ENCODE results near the gene CLNK. TPM values are rescaled to one million over a fixed set of nuclear protein-coding genes. Genes with fewer than 3 reads are reported as not detected.

Gene CLNK
- total and polyA plus RNA-seq, 2 donors (not counting 1 experiment from before 2014, with no cell fraction given), result 0.57 to 0.75 TPM

GRCh38 chr4:10509733-10510132, 174.8 kb downstream of the CLNK start:
- Histone ChIP-seq H3K27me3 (replicated peaks in 1 of 4; ENCODE audit: control extremely low read depth in 1 of 4, control insufficient read depth in 3 of 4, insufficient read depth in 4 of 4, low read length in 3 of 4) (no peaks in the 10 kb centered on the region), H3K4me1 (ENCODE audit: control insufficient read depth in 2 of 2, insufficient read depth in 2 of 2, low read length in 2 of 2) (no peaks in the 10 kb centered on the region), H2AFZ (ENCODE audit: insufficient read depth, low read depth, low read length, poor library complexity, severe bottlenecking) (no peak overlapping the region), H3K4me3 (ENCODE audit: control extremely low read depth in 1 of 5, extremely low read depth in 1 of 5, insufficient read depth in 1 of 5, low read depth in 2 of 5, low read length in 4 of 5) (no peak overlapping the region), H3K27ac (ENCODE audit: low read length in 2 of 2) (no peak overlapping the region), H3K4me2 (replicated peaks; ENCODE audit: low read depth, low read length, poor library complexity, severe bottlenecking) (no peak overlapping the region), H4K20me1 (ENCODE audit: control insufficient read depth, insufficient read depth, low read length, poor library complexity, severe bottlenecking) (no peaks in the 10 kb centered on the region), H3K9ac (ENCODE audit: low read length) (no peak overlapping the region), H3K9me3 (ENCODE audit: control extremely low read depth in 1 of 3, control insufficient read depth in 2 of 3, insufficient read depth in 1 of 3, low read length in 2 of 3) (peaks cover 0 to 21% (median 14%) of the 10 kb centered on the region in 3 donors), H3K79me2 (ENCODE audit: control insufficient read depth, insufficient read depth, low read length) (no peaks in the 10 kb centered on the region), H3K36me3 (replicated peaks in 1 of 2; ENCODE audit: control extremely low read depth in 1 of 2, control insufficient read depth in 1 of 2, extremely low read depth in 1 of 2, insufficient read depth in 2 of 2, low read length in 1 of 2) (no peaks in the 10 kb centered on the region)
- POLR2A ChIA-PET, result no interaction called here
- peaks cover 5% of the 10 kb centered on the region for H3K9me3 Mint-ChIP-seq (ENCODE audit: insufficient read depth)
- CTCF ChIA-PET, result no interaction called here
- H3K27ac Mint-ChIP-seq, result no peak overlapping the region
- no peak for ATAC-seq (ENCODE audit: low read depth)
- peaks cover 2% of the 10 kb centered on the region for H3K4me1 Mint-ChIP-seq
- no peak overlapping the region for H3K4me3 Mint-ChIP-seq
- no peak for DNase-seq
- intact Hi-C loops (cut with micrococcal nuclease), result no loop called here
- 88% methylated on average over 2 of the region's 3 CpGs for WGBS (ENCODE audit: insufficient coverage)
- no peaks in the 10 kb centered on the region for H3K27me3 Mint-ChIP-seq
- TF ChIP-seq, protein P1, sequence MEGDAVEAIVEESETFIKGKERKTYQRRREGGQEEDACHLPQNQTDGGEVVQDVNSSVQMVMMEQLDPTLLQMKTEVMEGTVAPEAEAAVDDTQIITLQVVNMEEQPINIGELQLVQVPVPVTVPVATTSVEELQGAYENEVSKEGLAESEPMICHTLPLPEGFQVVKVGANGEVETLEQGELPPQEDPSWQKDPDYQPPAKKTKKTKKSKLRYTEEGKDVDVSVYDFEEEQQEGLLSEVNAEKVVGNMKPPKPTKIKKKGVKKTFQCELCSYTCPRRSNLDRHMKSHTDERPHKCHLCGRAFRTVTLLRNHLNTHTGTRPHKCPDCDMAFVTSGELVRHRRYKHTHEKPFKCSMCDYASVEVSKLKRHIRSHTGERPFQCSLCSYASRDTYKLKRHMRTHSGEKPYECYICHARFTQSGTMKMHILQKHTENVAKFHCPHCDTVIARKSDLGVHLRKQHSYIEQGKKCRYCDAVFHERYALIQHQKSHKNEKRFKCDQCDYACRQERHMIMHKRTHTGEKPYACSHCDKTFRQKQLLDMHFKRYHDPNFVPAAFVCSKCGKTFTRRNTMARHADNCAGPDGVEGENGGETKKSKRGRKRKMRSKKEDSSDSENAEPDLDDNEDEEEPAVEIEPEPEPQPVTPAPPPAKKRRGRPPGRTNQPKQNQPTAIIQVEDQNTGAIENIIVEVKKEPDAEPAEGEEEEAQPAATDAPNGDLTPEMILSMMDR (IDR thresholded peaks at IDR 0.05), result no peak

GRCh38 chr4:10506077-10506476, 178.5 kb downstream of the CLNK start:
- no peak overlapping the region for H2AFZ ChIP-seq (ENCODE audit: insufficient read depth, low read depth, low read length, poor library complexity, severe bottlenecking)
- POLR2A ChIA-PET, result no interaction called here
- no CpG with 5 or more reads among the region's 4 CpGs for WGBS (ENCODE audit: insufficient coverage)

More at GRCh38 chr4:10506077-10506476, 178.5 kb downstream of the CLNK start:
- Mint-ChIP-seq H3K27me3 (no peaks in the 10 kb centered on the region), H3K27ac (no peak overlapping the region), H3K9me3 (ENCODE audit: insufficient read depth) (peaks cover 5% of the 10 kb centered on the region), H3K4me1 (peaks cover 2% of the 10 kb centered on the region), H3K4me3 (no peak overlapping the region)
- Histone ChIP-seq H3K4me3 (ENCODE audit: control extremely low read depth in 1 of 5, extremely low read depth in 1 of 5, insufficient read depth in 1 of 5, low read depth in 2 of 5, low read length in 4 of 5) (no peak overlapping the region), H4K20me1 (ENCODE audit: control insufficient read depth, insufficient read depth, low read length, poor library complexity, severe bottlenecking) (no peaks in the 10 kb centered on the region), H3K36me3 (replicated peaks in 1 of 2; ENCODE audit: control extremely low read depth in 1 of 2, control insufficient read depth in 1 of 2, extremely low read depth in 1 of 2, insufficient read depth in 2 of 2, low read length in 1 of 2) (no peaks in the 10 kb centered on the region), H3K79me2 (ENCODE audit: control insufficient read depth, insufficient read depth, low read length) (no peaks in the 10 kb centered on the region), H3K9ac (ENCODE audit: low read length) (no peak overlapping the region), H3K27ac (ENCODE audit: low read length in 2 of 2) (no peak overlapping the region), H3K9me3 (ENCODE audit: control extremely low read depth in 1 of 3, control insufficient read depth in 2 of 3, insufficient read depth in 1 of 3, low read length in 2 of 3) (peaks cover 0 to 23% (median 14%) of the 10 kb centered on the region in 3 donors), H3K4me2 (replicated peaks; ENCODE audit: low read depth, low read length, poor library complexity, severe bottlenecking) (no peak overlapping the region), H3K27me3 (replicated peaks in 1 of 4; ENCODE audit: control extremely low read depth in 1 of 4, control insufficient read depth in 3 of 4, insufficient read depth in 4 of 4, low read length in 3 of 4) (no peaks in the 10 kb centered on the region), H3K4me1 (ENCODE audit: control insufficient read depth in 2 of 2, insufficient read depth in 2 of 2, low read length in 2 of 2) (no peaks in the 10 kb centered on the region)
- DNase-seq, result peak; percentile 8
- TF ChIP-seq, protein P1 (IDR thresholded peaks at IDR 0.05), result no peak
- no peak for TF ChIP-seq EZH2 (IDR thresholded peaks at IDR 0.05; ENCODE audit: borderline replicate concordance, insufficient read depth, low read depth, low read length, poor library complexity, severe bottlenecking)
- CTCF ChIA-PET, result no interaction called here
- intact Hi-C loops (cut with micrococcal nuclease), result no loop called here
- no peak for ATAC-seq (ENCODE audit: low read depth)

Measured in B cell (primary cell).